Naive thymus-derived CD8-positive, alpha-beta T cell (primary cell): Measurements from ENCODE around the gene LKAAEAR1. TPM values are rescaled to one million over a fixed set of nuclear protein-coding genes. Genes with fewer than 3 reads are reported as not detected.
A peak's percentile ranks its signal among the peaks of the same experiment; 100 is the strongest.

Experiments used
- ATAC-seq, 2 donors: fragments of 150-1000 bp; cut with Tn5 transposase in 1 of 2; sonication (Bioruptor Pico), chemical (Tn5 transposase) in 1 of 2; 1 replicate in 1 of 2; 2 replicates in 1 of 2; pipeline ENCODE4 v1.10.0; 2021; ENCODE audit warnings: mild to moderate bottlenecking in 2 of 2, moderate library complexity in 2 of 2
- POLR2A ChIA-PET: fragments of 350-600 bp; sonication (Branson Sonifier 250); formaldehyde crosslinking; loops from one replicate; lab custom pipeline; 2021; ENCODE audit warnings: antibody characterized with exemption; lab: Charles Lee
- DNase-seq, 10 donors: peaks; one replicate each; pipeline versions ENCODE4 v3.0.0 to v3.0.0-alpha.2; 2020 to 2022
- H3K27ac Mint-ChIP-seq, 10 donors: one replicate each; pipeline ENCODE4 v1.8.0; 2020 to 2022; ENCODE audit warnings: mild to moderate bottlenecking in 10 of 10, mixed read lengths in 10 of 10, moderate library complexity in 4 of 10, inconsistent platforms in 1 of 10
- H3K27me3 Mint-ChIP-seq, 5 donors: one replicate each; pipeline ENCODE4 v1.8.0; 2021 to 2022; ENCODE audit warnings: mixed read lengths in 5 of 5
- H3K36me3 Mint-ChIP-seq, 3 donors: one replicate each; pipeline ENCODE4 v1.8.0; 2020 to 2022; ENCODE audit warnings: mixed read lengths in 3 of 3, mild to moderate bottlenecking in 2 of 3, inconsistent platforms in 1 of 3
- H3K4me1 Mint-ChIP-seq, 4 donors: one replicate each; pipeline ENCODE4 v1.8.0; 2021 to 2022; ENCODE audit warnings: mixed read lengths in 4 of 4
- H3K4me3 Mint-ChIP-seq, 10 donors: one replicate each; pipeline ENCODE4 v1.8.0; 2020 to 2022; ENCODE audit warnings: mild to moderate bottlenecking in 10 of 10, mixed read lengths in 10 of 10, moderate library complexity in 6 of 10, inconsistent platforms in 1 of 10
- H3K9me3 Mint-ChIP-seq, 9 donors: one replicate each; pipeline ENCODE4 v1.8.0; 2020 to 2022; ENCODE audit warnings: mixed read lengths in 9 of 9, mild to moderate bottlenecking in 3 of 9, inconsistent platforms in 1 of 9, moderate library complexity in 1 of 9
- polyA plus RNA-seq, 3 donors: library from polyadenylated mRNA; unstranded; fragments of 300-500 nt; fragmentation: Illumina TruSeq; gene quantifications; one replicate each; pipeline ENCODE4 v1.2.3, GENCODE V29; 2021
- total RNA-seq, 8 experiments: library from RNA in 2 of 8; stranded (reverse) in 2 of 8; gene quantifications; one replicate each; pipeline ENCODE4 v1.2.3 and lab custom pipeline; 2021 to 2026

The LKAAEAR1 gene
- total and polyA plus RNA-seq, 5 experiments from 2014 or later, result 0.63 to 1.1 TPM; not detected in 3

- POLR2A ChIA-PET, result interaction anchor here (1.6 kb wide), 1 partner anchor 11 kb away, joined by 4 read pairs; the partner anchor contains the start of gene TCEA2
- Mint-ChIP-seq H3K27ac (peak overlapping the region in 2 of 10 donors; percentile 4 to 19), H3K4me1 (peaks cover 8 to 33% (median 30%) of the 10 kb centered on the region in 4 donors), H3K27me3 (no peaks in the 10 kb centered on the region), H3K36me3 (peaks cover 0 to 33% (median 0%) of the 10 kb centered on the region in 3 donors), H3K4me3 (no peak overlapping the region), H3K9me3 (no peaks in the 10 kb centered on the region)
- ATAC-seq, result no peak
- no peak for DNase-seq
Measured at GRCh38 chr20:64073476-64074183, 10.6 kb downstream of the LKAAEAR1 start.

GRCh38 chr20:64072498-64073063 lies 11.6 kb downstream of the LKAAEAR1 start:
- Mint-ChIP-seq H3K36me3 (peaks cover 0 to 33% (median 0%) of the 10 kb centered on the region in 3 donors), H3K27ac (peak overlapping the region in 3 of 10 donors; percentile 6 to 61 (median 59)), H3K4me1 (peaks cover 8 to 31% (median 26%) of the 10 kb centered on the region in 4 donors), H3K27me3 (no peaks in the 10 kb centered on the region), H3K9me3 (no peaks in the 10 kb centered on the region), H3K4me3 (no peak overlapping the region)
- POLR2A ChIA-PET, result interaction anchor here (1.2 to 1.3 kb wide), 5 partner anchors 8 to 447 kb away, joined by 3 to 5 read pairs (median 4); partner anchors contain the start of gene TCEA2
- DNase-seq (no peak), ATAC-seq (no peak)

- H3K36me3 Mint-ChIP-seq, result peaks cover 0 to 31% (median 0%) of the 10 kb centered on the region in 3 donors
- POLR2A ChIA-PET, result interaction anchor here (1.2 to 1.3 kb wide), 5 partner anchors 9 to 446 kb away, joined by 3 to 5 read pairs (median 4); partner anchors contain the start of gene TCEA2
- DNase-seq, result no peak
- H3K9me3 Mint-ChIP-seq, result no peaks in the 10 kb centered on the region
- no peak overlapping the region for H3K4me3 Mint-ChIP-seq
- ATAC-seq, result no peak
- H3K27me3 Mint-ChIP-seq, result no peaks in the 10 kb centered on the region
- H3K4me1 Mint-ChIP-seq, result peaks cover 9 to 35% (median 28%) of the 10 kb centered on the region in 4 donors
- peak overlapping the region in 3 of 10 donors; percentile 33 to 79 (median 59) for H3K27ac Mint-ChIP-seq
Measured at GRCh38 chr20:64071341-64072332, 12.6 kb downstream of the LKAAEAR1 start.

- Mint-ChIP-seq H3K27me3 (no peaks in the 10 kb centered on the region), H3K36me3 (peaks cover 0 to 22% (median 0%) of the 10 kb centered on the region in 3 donors), H3K4me3 (no peak overlapping the region), H3K4me1 (peaks cover 14 to 43% (median 32%) of the 10 kb centered on the region in 4 donors), H3K27ac (peak overlapping the region in 2 of 10 donors; percentile 10 to 20), H3K9me3 (no peaks in the 10 kb centered on the region)
- ATAC-seq, result no peak
- DNase-seq, result no peak
- POLR2A ChIA-PET, result interaction anchor here (4.9 kb wide), 1 partner anchor 7 kb away, joined by 47 read pairs; the partner anchor contains the start of genes OPRL1 and RGS19
Measured at GRCh38 chr20:64070244-64070993, 13.8 kb downstream of the LKAAEAR1 start.

- peaks cover 16 to 47% (median 36%) of the 10 kb centered on the region in 4 donors for H3K4me1 Mint-ChIP-seq
Measured at GRCh38 chr20:64069614-64070243, 14.5 kb downstream of the LKAAEAR1 start.

GRCh38 chr20:64069209-64069613 lies 15.0 kb downstream of the LKAAEAR1 start:
- Mint-ChIP-seq H3K4me3 (no peak overlapping the region), H3K4me1 (peaks cover 20 to 52% (median 41%) of the 10 kb centered on the region in 4 donors), H3K9me3 (no peaks in the 10 kb centered on the region), H3K27me3 (no peaks in the 10 kb centered on the region), H3K36me3 (peaks cover 0 to 10% (median 0%) of the 10 kb centered on the region in 3 donors), H3K27ac (no peak overlapping the region)
- no peak for ATAC-seq
- no peak for DNase-seq
- POLR2A ChIA-PET, result interaction anchor here (1.0 to 4.9 kb wide), 2 partner anchors 9 to 89 kb away, joined by 3 to 47 read pairs; partner anchors contain the start of genes OPRL1, PRPF6 and RGS19

More at GRCh38 chr20:64069614-64070243, 14.5 kb downstream of the LKAAEAR1 start:
- DNase-seq, result no peak
- H3K36me3 Mint-ChIP-seq, result peaks cover 0 to 16% (median 0%) of the 10 kb centered on the region in 3 donors
- H3K27ac Mint-ChIP-seq, result peak overlapping the region in 1 of 10 donors; percentile 32
- ATAC-seq, result no peak
- POLR2A ChIA-PET, result interaction anchor here (1.0 to 4.9 kb wide), 2 partner anchors 8 to 89 kb away, joined by 3 to 47 read pairs; partner anchors contain the start of genes OPRL1, PRPF6 and RGS19
- H3K27me3 Mint-ChIP-seq, result no peaks in the 10 kb centered on the region
- no peak overlapping the region for H3K4me3 Mint-ChIP-seq
- no peaks in the 10 kb centered on the region for H3K9me3 Mint-ChIP-seq

GRCh38 chr20:64068386-64069208 lies 15.6 kb downstream of the LKAAEAR1 start:
- H3K4me3 Mint-ChIP-seq, result no peak overlapping the region

GRCh38 chr20:64067733-64068307 lies 16.4 kb downstream of the LKAAEAR1 start:
- no peak overlapping the region for H3K4me3 Mint-ChIP-seq
- POLR2A ChIA-PET, result interaction anchor here (4.9 kb wide), 1 partner anchor 10 kb away, joined by 47 read pairs; the partner anchor contains the start of genes OPRL1 and RGS19
- peaks cover 0 to 2% (median 0%) of the 10 kb centered on the region in 3 donors for H3K36me3 Mint-ChIP-seq
- peaks cover 25 to 55% (median 50%) of the 10 kb centered on the region in 4 donors for H3K4me1 Mint-ChIP-seq
- H3K9me3 Mint-ChIP-seq, result no peaks in the 10 kb centered on the region
- H3K27ac Mint-ChIP-seq, result peak overlapping the region in 2 of 10 donors; percentile 14 to 67
- ATAC-seq (no peak), DNase-seq (no peak)
- H3K27me3 Mint-ChIP-seq, result no peaks in the 10 kb centered on the region

More at GRCh38 chr20:64068386-64069208, 15.6 kb downstream of the LKAAEAR1 start:
- peaks cover 0 to 6% (median 0%) of the 10 kb centered on the region in 3 donors for H3K36me3 Mint-ChIP-seq
- H3K27me3 Mint-ChIP-seq, result no peaks in the 10 kb centered on the region
- no peak for ATAC-seq
- POLR2A ChIA-PET, result interaction anchor here (4.9 kb wide), 1 partner anchor 9 kb away, joined by 47 read pairs; the partner anchor contains the start of genes OPRL1 and RGS19
- no peak for DNase-seq
- H3K27ac Mint-ChIP-seq, result peak overlapping the region in 3 of 10 donors; percentile 14 to 67 (median 27)
- H3K9me3 Mint-ChIP-seq, result no peaks in the 10 kb centered on the region
- H3K4me1 Mint-ChIP-seq, result peaks cover 25 to 58% (median 48%) of the 10 kb centered on the region in 4 donors

GRCh38 chr20:64067005-64067632 lies 17.1 kb downstream of the LKAAEAR1 start:
- H3K27ac Mint-ChIP-seq, result peak overlapping the region in 1 of 10 donors; percentile 62
- H3K36me3 Mint-ChIP-seq, result no peaks in the 10 kb centered on the region
- DNase-seq (no peak), ATAC-seq (no peak)
- H3K27me3 Mint-ChIP-seq, result no peaks in the 10 kb centered on the region
- peaks cover 23 to 59% (median 50%) of the 10 kb centered on the region in 4 donors for H3K4me1 Mint-ChIP-seq
- H3K9me3 Mint-ChIP-seq, result no peaks in the 10 kb centered on the region
- POLR2A ChIA-PET, result interaction anchor here (4.9 kb wide), 1 partner anchor 11 kb away, joined by 47 read pairs; the partner anchor contains the start of genes OPRL1 and RGS19
- H3K4me3 Mint-ChIP-seq, result peak overlapping the region in 2 of 10 donors; percentile 7 to 22
